HG03521 (cell line): Measurements from ENCODE around the gene PAX2.
"Not testable (repeated sequence)": the region's sequence is repeated elsewhere in the genome, so short reads cannot be mapped to it uniquely, and the experiment has no call there.

ENCODE experiments used
- ATAC-seq: cut with Tn5 transposase; IDR thresholded peaks from one replicate; pipeline ENCODE4 v1.9.1; 2021; ENCODE audit warnings: mild to moderate bottlenecking, moderate library complexity; ENCODE audit not compliant: unreplicated experiment

PAX2 gene

GRCh38 chr10:100744987-100745881 lies at the start of gene PAX2:
PAX2 (plus strand) TSS chr10:100745582; CDS start chr10:100746261, 679 bp downstream.
- no peak for ATAC-seq

GRCh38 chr10:100696477-100696901 lies 48.9 kb upstream of the PAX2 start:
- ATAC-seq = no peak

- no peak for ATAC-seq
Observed at GRCh38 chr10:100697070-100697469, 48.3 kb upstream of the PAX2 start.

GRCh38 chr10:100697631-100698030 lies 47.8 kb upstream of the PAX2 start:
- ATAC-seq = no peak

- not testable (repeated sequence) for ATAC-seq
Observed at GRCh38 chr10:100701704-100702103, 43.7 kb upstream of the PAX2 start.

GRCh38 chr10:100705139-100705538 lies 40.2 kb upstream of the PAX2 start:
- no peak for ATAC-seq

- ATAC-seq = no peak
Observed at GRCh38 chr10:100707261-100707848, 38.0 kb upstream of the PAX2 start.

GRCh38 chr10:100709146-100710082 lies 36.0 kb upstream of the PAX2 start:
- no peak for ATAC-seq

GRCh38 chr10:100710151-100710871 lies 35.1 kb upstream of the PAX2 start:
- no peak for ATAC-seq

- no peak for ATAC-seq
Observed at GRCh38 chr10:100713049-100713858, 32.1 kb upstream of the PAX2 start.

GRCh38 chr10:100713859-100714565 lies 31.4 kb upstream of the PAX2 start:
- ATAC-seq = no peak

GRCh38 chr10:100714566-100714950 lies 30.8 kb upstream of the PAX2 start:
- ATAC-seq = no peak

GRCh38 chr10:100715101-100715444 lies 30.3 kb upstream of the PAX2 start:
- ATAC-seq = no peak

- ATAC-seq = no peak
Observed at GRCh38 chr10:100715445-100716385, 29.7 kb upstream of the PAX2 start.

- ATAC-seq = no peak
Observed at GRCh38 chr10:100717166-100717565, 28.2 kb upstream of the PAX2 start.

GRCh38 chr10:100718197-100718742 lies 27.1 kb upstream of the PAX2 start:
- ATAC-seq = no peak

- no peak for ATAC-seq
Observed at GRCh38 chr10:100723180-100723579, 22.2 kb upstream of the PAX2 start.
